GM19238 (cell line): ENCODE measurements around the gene CST6.
"Not testable (repeated sequence)": the region's sequence is repeated elsewhere in the genome, so short reads cannot be mapped to it uniquely, and the experiment has no call there.

Experiments used
- DNase-seq: peaks from one replicate; pipeline ENCODE4 v3.0.0; 2011; ENCODE audit warnings: low spot score; ENCODE audit not compliant: insufficient read length

Gene CST6

DNA sequence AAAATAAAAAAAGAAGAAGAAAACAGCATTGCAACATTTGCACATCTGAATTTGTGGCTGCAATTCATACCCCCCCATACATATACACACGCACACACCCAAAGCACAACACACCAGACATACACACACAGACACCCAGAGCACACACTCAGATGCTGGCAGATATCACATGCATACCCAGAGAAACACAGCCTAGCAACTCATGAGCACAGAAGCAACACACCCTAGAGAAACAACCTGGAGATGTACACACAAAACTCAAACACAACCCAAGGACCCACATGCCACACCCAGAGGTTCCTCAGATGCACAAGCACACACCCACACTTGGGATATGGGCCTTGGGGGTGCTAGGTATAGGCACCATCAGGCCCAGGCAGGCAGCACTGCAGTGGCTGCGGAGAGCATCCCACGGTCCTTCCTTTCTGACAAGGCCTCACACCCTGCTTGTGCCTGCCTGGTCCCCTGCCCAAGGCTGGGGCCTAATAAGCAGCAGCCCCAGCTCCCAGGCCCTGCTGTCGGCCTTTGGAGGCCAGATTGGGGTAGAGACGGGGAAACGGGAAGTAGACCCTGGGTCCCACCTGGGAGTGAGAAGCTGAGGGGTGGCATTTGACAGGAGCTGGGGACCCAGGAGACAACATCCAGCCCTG, 3.1 kb downstream of the CST6 start:
- DNase-seq: no peak

DNA sequence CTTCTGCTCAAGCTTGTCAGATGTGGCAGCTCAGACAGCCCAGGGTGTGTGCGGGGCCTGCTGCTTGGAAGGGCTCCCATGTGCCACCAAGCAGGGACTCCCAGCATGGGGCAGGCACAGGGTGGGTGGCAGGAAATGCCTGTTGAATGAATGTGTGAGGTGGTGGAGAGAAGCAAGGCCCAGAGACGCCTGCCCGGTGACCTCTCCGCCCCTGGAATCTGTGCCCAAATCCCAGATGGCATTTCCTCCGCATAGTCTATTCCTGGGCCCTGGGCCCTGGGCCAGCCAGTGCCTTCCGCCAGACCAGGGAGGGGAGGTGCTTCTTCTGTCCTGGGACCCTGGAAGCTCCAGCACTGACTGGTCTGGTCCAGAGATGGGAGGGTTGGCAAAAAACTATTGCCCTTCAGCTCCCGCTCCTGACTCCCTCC, 3.7 kb downstream of the CST6 start:
- no peak for DNase-seq

DNA sequence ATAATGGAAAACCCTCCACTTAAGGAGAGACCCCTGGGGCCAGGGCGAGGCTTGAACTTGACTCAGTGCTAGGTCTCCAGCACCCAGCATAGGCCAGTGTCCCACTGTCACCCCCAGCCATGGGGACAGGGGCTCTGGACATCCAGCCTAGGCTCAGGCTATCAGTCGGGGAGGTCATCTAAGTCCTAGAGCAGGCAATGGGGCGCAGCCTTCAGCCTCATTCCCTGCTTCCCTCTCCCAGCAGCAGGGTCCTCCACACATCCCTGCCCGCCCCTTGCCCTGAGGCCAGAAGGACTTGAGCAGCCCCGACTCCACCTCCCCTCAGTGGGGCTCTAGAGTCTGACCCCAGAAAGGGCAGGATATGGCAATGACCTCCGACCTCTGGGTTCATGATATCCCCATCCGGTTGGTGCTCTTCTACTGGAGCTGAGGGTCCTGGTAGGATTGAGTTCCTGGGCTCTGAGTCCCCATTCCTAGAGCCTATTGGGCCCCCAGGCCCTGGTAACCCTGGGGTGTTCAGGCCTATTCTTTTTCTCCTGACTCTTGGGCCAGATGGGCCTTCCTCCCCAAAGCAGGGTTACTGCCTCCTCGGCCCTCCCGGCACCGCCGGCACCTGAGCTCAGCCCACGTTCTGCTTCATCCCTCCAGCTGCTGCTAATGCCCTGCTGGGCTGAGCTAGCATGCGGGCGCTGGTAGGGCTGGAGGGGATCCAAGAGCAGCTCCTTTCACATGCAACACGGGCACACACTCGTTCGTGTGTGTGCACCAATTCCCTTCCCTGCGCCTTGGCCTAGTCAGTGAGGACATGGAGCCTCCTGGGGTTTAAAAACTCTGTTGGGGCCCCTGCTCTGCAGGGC, 4.4 kb downstream of the CST6 start:
- DNase-seq: no peak

DNA sequence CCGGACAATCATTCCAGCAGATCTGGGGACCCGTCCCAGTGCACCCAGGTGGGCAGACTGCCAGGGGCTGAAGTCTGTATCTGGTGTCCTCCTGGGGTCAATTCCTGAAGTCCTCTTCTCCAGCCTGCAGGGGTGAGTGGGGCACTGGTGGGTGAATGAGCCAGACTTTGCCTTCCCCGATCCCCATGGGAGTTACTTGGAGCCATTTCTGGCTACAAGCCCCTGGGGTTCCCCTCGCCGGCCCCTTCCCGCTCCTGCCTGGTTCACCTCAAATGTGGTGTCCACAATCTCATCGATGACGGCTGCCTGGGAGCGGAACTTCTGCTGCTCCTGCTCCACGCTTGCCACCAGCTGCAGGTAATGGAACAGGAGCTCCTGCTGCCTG, 5.0 kb downstream of the CST6 start:
- DNase-seq: no peak

DNA sequence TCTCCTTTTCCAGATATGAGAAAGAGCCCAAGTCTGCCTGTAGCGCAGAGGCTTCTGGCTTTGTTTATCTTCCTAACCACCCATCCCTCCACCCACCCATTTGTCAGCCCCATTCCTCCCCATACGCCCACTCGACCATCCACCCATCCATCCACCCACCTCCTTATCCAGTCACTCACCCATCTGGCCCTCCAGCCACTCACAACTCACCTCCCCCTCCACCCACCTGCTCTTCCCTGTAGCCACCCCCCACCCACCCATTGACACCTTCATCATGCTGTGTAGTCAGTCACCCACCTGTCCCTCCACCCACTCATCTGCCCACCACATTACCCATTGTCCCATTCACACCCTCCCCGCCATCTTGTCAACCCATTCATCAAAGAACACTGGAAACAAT, 5.5 kb downstream of the CST6 start:
- no peak for DNase-seq

DNA sequence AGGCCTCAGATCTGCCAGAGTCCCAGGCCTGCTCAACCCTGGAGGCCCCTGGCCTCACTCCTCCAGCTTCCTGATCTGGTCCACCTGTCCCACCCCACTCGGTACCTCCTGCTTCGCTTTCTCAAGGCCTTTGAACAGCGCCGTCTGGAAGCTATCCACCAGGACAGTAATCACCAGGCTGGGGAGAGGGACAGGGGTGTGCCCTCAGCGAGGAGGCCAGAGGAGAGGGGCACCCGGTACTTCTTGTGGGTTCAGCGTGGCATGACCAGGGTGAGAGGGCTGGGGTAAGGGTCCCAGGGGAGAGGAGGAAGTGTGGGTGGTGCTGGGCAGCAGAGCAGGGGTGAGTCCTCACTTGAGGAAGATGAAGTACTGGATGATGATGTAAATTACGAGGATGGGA, 8.4 kb downstream of the CST6 start:
- no peak for DNase-seq

DNA sequence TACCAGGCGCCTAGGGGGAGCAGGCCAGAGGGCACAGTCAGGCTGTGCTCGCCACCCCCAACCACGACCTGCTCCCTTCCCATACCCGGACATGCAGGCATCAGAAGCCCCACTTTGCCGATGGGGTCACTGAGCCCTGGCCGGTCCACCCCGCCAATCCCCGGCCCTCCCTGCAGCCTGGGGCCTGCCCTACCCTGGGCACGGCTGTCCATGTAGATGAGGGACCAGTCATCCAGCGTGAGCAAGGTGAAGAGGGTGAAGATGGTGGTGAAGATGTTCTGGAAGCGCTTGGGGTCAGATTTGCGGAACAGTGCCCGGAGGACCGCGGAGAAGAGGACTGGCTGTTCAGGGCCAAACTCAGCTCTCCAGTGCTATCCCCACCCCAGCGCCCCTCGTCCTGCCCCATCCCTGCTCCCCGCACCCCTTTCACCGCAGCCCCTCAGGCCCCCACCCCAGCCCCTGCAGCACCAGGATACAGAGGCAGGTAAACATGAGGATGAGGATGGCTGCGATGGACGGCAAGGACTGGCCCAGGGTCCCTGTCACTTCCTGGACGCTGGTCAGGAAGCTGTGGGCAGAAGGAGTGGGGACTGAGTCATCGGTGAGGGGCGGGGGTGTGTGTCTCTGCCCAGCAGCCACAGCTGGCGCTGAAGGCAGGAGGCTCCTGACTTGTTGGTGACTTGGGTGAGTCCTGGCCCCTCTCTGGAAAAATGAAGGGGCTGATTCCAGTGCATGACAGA, 9.0 kb downstream of the CST6 start:
- DNase-seq: no peak

DNA sequence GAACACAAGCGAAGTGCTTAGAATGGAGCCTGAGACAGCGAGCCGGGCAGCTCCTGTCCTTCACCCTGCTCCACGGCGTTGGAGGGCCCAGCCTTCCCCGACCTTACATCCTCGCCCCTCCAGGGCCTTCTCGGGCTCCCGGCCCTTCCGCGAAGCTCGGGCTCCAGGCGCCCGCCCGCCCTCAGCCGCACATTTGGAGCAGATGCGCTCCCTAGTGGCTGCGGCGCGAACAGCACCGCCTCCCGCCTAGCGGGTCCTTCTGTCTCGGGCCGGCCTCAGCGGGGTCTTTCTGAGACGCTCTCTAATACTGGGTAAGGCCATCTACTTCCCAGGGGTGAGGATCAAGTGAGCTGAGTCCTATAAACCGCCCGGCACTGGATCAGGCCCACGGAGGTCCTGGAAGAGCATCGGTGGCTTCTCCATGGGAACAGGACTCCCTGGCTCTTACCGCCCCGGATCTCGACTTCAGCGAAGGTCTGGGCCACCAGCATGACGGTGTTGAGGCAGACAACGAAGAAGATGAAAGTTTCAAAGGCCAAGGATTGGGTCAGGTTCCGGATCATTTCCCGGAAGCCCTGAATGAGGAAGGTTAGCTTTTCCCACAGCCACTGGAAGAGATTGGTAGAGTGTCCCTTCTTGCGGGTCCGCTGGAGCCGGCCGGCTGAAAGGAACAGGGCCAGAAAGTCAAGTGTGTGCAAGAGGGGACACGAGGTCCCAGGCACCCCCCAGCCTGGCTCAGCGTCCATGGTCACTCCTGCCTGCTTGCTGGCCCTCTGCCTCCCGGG, 10.8 kb downstream of the CST6 start:
- DNase-seq: peak; percentile 86

DNA sequence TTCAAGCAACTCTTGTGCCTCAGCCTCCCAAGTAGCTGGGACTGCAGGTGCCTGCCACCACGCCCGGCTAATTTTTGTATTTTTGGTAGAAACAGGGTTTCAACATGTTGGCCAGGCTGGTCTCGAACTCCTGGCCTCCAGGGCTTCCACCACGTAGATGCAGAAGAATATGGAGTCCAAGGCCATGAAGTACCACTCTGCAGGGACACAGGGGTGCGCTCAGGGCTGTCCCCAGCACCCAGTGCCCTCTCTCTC, 11.3 kb downstream of the CST6 start:
- not testable (repeated sequence) for DNase-seq

DNA sequence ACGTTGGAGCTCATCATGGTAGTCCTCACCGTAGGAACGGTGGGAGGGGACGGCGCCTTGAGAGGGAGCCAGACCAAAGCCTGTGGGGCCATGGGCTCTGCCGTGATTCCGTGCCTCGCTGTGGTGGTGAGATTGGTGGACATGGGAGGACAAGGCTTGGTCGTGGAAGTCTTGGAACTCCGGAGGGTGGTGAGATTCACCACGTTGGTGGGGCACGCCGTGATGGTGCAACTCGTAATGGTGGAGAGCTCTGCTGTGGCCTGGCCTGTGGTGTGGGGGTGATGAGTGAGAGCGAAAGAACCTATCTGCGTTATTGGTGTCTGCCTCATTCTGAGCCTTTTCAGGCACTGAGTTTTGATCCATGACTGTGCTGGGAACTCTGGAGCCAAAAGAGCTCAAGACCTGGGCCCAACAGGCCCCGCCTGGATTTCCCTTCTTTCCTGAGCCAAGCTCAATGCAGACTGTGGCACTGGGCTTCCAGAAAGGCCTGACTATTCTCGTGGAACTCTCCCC, 14.3 kb downstream of the CST6 start, which contains the start of gene CATSPER1:
Gene CATSPER1, minus strand, starts transcription at position 463 of the 513 bp plus-strand sequence. Its CDS starts 100 bp downstream, at position 363.
- DNase-seq: no peak

DNA sequence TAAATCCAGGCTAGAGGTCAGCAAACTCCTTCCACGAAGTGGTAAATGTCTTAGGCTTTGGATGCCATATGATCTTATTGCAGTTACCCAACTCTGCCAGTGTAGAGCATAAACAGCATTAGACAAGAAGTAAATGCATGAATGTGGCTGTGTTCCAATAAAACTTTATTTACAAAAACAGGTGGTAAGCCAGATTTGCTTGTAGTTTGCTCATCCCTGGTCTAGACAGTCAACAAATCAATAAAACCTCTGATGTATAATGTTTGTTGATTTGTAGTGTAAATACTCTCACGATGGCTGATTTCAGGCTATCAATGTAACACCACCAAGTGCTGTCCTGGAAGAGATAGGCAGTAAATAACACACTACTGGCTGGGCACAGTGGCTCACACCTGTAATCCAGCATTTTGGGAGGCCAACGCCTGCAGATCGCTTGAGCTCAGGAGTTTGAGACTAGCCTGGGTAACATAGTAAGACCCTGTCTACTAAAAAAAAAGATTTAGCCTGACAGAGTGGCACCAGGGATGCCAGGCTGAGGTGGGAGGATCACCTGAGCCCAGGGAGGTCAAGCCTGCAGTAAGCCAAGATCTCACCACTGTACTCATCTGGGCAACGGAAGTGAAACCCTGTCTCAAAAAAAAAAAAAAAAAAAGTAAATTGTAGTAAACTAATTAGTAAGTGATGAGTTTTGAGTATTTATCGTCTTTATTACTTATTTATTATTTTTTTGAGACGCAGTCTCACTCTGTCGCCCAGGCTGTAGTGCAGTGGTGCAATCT, 21.3 kb downstream of the CST6 start:
- no peak for DNase-seq

DNA sequence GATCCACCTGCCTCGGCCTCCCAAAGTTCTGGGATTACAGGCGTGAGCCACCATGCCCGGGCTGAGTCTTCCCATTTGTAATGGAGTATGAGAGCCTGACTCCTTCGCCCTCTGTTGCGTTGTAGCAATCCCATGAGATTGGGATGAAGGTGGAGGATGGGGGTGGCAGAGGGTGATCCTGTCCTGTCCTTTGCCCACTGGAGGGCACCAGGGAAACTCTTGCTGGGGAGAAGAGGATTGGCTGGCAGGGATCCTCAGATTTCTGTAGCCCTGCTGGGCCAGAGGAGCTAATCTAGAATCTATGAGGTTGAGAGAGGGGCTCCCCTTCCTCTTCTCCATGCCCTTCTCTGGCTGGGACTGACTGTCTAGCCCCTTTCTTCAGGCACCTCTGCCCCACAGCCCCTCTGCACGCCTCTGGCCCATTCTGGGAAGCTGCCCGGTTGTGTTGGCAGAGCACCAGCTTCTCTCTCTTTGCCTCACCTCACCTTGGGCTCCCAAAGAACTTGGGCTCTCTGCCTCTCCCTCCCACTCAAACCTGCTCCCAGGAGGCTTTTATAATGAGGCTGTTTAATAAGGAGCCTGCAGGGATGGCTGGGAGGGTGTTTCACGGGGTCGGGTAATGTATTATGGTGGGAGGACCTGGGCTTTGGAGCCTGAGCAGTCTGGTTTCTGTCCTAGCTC, 24.0 kb downstream of the CST6 start:
- DNase-seq: no peak

DNA sequence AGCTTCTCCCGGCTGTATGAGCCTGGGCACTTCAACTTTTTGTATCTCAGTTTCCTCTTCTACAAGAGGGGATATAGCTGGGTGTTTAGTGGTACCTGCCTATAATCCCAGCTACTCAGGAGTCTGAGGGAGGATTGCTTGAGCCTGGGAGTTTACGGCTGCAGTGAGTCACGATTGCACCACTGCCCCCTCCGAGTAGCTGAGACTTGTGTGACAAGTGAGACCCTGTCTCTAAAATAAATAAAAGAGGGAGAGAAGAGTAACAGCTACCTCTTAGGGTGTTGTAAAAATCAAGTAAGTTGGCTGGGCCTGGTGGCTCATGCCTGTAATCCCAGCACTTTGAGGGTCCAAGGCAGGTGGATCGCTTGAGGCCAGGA, 24.5 kb downstream of the CST6 start:
- DNase-seq: no peak

DNA sequence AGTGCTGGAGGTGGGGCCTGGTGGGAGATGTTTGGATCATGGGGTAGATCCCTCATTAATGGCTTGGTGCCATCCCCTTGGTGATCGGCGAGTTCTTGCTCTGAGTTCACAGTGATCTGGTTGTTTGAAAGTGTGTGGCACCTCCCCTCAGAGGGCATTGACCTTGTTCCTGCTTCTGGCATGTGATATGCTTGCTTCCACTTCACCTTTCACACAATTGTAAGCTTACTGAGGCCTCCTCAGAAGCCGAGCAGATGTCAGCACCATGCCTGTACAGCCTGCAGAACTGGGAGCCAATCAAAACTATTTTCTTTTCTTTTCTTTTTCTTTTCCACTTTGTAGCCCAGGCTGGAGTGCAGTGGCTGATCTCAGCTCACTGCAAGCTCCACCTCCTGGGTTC, 25.5 kb downstream of the CST6 start:
- no peak for DNase-seq

DNA sequence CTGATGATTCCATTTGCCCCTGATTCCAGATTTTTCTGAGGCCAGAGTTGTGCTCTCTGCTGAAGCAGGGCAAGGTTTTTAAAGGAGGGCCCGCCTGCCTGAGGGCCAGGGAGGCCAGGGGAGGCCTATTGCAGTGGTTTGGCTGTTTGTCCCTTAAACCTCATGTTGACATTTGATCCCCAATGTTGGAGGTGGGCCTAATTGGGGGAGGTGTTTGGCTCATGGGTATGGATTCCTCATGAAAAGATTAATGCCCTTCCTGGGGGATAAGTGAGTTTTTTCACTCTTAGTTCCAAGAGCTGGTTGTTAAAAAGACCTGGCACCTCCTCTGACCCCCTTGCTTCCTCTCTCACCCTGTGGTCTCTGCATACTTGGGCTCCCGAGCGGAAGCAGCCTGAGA, 28.0 kb downstream of the CST6 start:
- no peak for DNase-seq

DNA sequence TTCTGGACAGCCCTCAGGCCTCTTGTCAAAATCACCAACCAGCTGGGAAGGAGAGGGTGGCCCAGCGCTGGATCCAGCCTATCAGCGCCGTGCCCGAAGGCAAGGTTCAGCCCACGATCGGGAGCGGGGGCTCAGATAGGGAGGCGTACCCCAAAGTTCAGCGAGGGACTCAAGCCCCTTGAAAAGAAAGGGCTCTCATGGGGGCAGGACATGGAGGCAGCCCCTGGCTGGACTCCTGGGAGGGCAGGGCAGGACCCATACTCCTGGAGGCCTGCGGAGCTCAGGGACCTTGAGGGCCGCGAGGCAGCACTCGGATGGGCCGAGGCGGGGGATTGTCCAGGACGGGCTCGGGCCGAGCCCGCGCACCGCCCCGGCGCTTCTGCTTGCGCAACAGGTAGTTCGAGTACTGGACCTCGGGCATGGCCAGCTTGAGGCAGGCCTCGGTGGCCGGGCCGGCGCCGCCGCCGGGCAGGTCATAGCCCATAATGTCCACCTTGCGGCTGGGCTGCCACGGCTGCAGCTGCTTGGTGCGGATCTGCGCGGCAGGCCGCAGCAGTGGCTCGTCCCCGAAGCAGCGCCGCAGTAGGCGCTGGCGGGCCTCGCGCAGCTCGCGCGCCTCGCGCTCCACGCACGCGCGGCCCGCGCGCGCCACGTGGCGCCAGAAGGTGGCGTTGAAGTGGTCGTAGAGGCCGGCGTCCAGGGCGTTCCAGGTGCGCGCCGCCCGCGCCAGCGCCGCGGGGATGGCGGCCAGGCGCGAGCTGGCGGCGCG, 30.6 kb downstream of the CST6 start:
- no peak for DNase-seq

DNA sequence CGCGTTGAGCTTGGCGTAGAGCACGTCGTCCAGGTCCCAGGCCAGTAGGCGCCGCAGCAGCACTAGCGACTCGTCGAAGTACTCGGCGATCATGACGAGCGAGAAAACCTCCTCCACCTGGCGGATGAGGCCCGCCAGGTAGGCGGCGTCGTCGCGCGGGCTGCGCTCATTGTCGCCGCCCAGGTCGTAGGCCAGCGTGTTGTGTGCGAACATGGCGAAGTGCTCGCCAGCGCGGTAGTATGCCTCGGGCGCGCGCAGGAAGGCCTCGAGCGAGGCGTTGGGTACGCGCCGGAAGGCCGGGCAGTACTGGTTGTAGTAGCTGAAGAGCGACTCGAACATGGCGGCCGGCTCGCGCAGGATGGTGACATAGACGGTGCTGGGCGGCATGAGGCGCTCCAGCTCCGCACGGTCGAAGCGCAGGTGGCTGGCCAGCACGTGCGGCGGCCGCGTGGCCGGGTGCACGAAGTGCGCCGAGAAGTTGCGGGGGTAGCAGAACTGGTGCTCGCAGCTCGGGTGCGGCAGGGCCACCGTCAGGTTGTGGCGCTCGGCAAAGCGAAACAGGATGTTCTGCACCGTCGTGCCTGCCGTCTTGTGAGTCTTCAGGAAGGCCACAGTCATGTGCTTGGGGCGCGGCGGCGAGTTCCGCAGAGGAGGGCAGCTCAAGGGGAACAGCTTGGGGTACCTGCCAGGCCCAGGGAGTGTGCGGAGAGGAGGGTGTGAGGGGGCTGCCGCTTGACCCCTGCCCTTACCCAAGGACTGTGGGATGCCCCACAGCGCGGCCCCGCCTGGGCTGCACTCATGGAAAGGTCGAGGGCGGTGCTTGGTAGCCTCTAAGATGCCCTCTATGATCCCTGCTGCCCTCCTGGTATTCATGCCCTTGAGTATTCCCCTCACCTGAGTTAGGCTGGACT, 31.4 kb downstream of the CST6 start:
- DNase-seq: no peak

DNA sequence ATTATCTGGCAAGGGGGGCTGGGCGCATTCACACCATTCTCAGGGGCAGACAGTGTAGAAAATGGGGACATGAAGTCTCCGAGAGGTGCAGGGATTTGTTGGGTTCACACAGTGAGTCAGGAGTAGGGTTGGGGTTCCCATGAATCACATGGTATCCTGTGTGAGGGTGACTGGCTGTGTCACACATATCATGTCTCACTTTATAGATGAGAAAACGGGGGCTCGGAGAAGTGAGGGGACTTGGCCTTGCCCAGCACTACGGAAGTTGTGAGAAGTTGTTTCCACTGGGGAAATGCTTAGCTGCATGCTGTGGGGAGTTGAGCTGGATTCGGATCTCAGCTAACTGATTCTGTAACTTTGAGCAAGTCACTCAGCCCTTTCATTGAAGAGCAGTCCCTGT, 32.9 kb downstream of the CST6 start:
- DNase-seq: no peak
